ENCODE data around the gene GLT6D1. TPM values are rescaled to one million over a fixed set of nuclear protein-coding genes. Genes with fewer than 3 reads are reported as not detected.

GLT6D1 gene
- total RNA-seq, 4 donors from 2014 or later, result not detected

DNA sequence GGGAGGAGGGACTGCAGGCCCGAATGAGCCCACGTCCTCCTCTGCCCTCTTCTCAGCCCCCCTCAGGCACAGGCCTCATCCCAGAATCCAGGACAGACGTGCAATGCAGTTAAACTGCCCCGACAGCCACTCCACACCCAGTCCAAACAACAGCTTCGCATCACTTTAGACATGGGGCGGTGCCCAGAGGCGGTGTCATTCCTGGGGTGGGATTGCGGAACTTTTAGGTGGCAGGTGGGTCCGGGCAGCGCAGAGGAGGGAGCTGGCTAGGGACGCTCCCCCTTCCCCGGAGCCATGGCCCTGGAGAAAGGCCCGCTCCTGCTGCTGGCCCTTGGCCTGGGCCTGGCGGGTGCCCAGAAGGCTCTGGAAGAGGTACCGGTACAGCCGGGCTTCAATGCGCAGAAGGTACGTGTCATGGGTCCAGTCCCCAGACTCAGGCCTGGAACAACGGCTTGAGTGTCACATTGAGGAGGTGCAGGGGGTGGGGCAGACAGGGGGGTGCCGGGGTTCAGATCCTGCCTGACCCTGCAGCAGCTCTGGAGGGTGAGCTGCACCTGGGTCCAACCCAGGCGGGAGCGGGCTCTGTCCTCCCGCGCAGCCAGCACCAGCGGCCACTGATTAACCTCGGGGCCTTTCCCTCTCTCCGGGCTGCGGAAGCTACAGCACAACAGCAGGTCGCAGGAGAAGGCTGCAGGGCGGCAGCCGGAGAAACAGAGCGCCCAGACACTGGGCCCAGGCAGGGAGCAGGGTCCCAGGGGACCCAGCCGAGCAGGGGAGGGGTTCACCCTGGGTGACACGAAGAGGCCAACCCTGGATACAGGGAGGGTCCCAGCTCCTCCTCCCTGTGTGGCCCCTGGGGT lies 25.2 kb downstream of the GLT6D1 start:
- H3K27ac ChIP-seq, result no peak overlapping the region
- H3K4me3 ChIP-seq (replicated peaks in 1 of 3), result no peak overlapping the region
- peaks cover 2 to 3% of the 10 kb centered on the region in 2 donors for H3K4me1 ChIP-seq
- TF ChIP-seq POLR2A (IDR thresholded peaks at IDR 0.05) (no peak), CTCF (IDR thresholded peaks at IDR 0.05) (no peak)
- WGBS, 2 donors, result 73 to 78% methylated on average over 20 to 27 of the region's 34 CpGs
- intact Hi-C loops (cut with DNase I), result no loop called here
- H3K27me3 ChIP-seq, result no peaks in the 10 kb centered on the region
- no peak for DNase-seq
- no peaks in the 10 kb centered on the region for H3K9me3 ChIP-seq
- no peaks in the 10 kb centered on the region for H3K36me3 ChIP-seq

DNA sequence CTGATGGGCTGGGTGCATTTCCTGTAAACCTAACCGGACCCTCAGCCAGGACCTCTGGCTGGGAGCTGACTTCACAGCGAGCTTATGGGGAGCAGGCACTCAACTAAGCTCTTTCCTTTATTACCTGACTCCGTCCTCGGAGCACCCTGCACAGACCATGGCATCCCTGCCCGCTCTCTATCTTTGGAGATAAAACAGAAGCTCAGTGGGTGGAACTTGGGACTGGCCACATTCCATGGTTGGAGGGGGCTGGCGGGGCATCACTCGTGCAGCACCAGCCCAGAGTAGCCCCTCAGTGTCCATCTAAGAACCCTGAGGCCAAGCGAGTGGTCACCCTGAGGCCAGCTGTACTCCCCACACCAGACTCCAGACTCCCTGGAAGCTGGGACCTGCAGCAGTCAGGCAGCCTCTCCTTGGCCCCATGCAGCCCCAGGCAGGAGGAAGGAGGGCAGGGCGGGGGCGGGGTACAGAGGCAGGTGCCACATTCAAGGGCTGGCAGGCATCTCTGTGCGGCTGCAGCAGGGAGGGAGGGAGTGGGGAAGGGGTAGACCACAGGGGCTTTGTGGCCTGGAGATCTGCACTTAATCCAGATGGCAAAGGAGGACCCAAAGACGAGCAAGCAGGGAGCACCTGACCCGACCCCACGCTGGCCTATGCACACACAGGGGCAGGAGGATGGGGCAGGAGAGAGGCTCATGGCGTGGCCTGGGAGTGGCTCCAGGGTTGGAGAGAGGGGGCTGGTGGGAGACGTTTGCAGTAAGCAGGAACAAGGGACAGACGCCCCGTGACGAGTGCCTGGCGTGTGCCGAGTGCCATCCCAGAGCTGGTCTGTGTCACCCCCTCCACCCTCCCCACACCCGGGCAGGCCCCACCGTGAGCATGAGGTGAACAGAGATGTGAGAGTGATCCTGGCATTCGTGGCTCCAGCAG lies 26.1 kb downstream of the GLT6D1 start:
- no peak for DNase-seq
- no peaks in the 10 kb centered on the region for H3K27me3 ChIP-seq
- H3K4me1 ChIP-seq, result no peaks in the 10 kb centered on the region
- TF ChIP-seq POLR2A (IDR thresholded peaks at IDR 0.05) (no peak), CTCF (IDR thresholded peaks at IDR 0.05) (no peak)
- no peak overlapping the region for H3K4me3 ChIP-seq (replicated peaks in 1 of 3)
- H3K36me3 ChIP-seq, result no peaks in the 10 kb centered on the region
- H3K27ac ChIP-seq, result no peak overlapping the region
- 75 to 79% methylated on average over 22 to 23 of the region's 24 CpGs for WGBS, 2 donors
- intact Hi-C loops (cut with DNase I), result no loop called here
- H3K9me3 ChIP-seq, result no peaks in the 10 kb centered on the region

- Histone ChIP-seq H3K4me3 (replicated peaks in 1 of 3) (no peak overlapping the region), H3K36me3 (no peaks in the 10 kb centered on the region), H3K27ac (no peak overlapping the region), H3K4me1 (no peaks in the 10 kb centered on the region), H3K27me3 (no peaks in the 10 kb centered on the region), H3K9me3 (no peaks in the 10 kb centered on the region)
- TF ChIP-seq CTCF (IDR thresholded peaks at IDR 0.05) (no peak), POLR2A (IDR thresholded peaks at IDR 0.05) (no peak)
- no peak for DNase-seq
- intact Hi-C loops (cut with DNase I), result no loop called here
- 80 to 87% methylated on average over 1 to 8 of the region's 8 CpGs for WGBS, 2 donors
Measured at GRCh38 chr9:135612437-135612836, 26.9 kb downstream of the GLT6D1 start.

DNA sequence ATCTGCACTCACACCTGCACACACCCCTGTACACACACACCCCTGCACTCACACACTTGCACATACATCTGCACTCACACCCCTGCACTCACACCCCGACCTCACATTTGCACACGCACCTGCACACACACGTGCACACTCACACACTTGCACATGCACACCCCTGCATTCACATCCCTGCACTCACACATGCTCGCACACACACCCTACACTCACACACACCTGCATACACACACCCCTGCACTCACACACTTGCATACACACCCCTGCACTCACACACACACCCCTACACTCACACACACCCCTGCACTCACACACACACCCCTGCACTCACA lies 27.5 kb downstream of the GLT6D1 start:
- TF ChIP-seq POLR2A (IDR thresholded peaks at IDR 0.05) (no peak), CTCF (IDR thresholded peaks at IDR 0.05) (no peak)

More for the DNA sequence above, 27.5 kb downstream of the GLT6D1 start:
- DNase-seq, result no peak
- Histone ChIP-seq H3K36me3 (no peaks in the 10 kb centered on the region), H3K27me3 (no peaks in the 10 kb centered on the region), H3K9me3 (no peaks in the 10 kb centered on the region), H3K4me1 (no peaks in the 10 kb centered on the region), H3K4me3 (replicated peaks in 1 of 3) (no peak overlapping the region), H3K27ac (no peak overlapping the region)
- 16 to 21% methylated on average over 4 of the region's 4 CpGs for WGBS, 2 donors
- intact Hi-C loops (cut with DNase I), result no loop called here
